A549 (cell line): Measurements from ENCODE around the gene DEFB124. TPM values are rescaled to one million over a fixed set of nuclear protein-coding genes. Genes with fewer than 3 reads are reported as not detected.
A peak's percentile ranks its signal among the peaks of the same experiment; 100 is the strongest.

Source experiments
- ATAC-seq, 2 experiments: fragments of 200-7000 bp in 1 of 2; fragments of >200 bp in 1 of 2; cut with Nextera tagmentation in 1 of 2; cut with Tn5 transposase in 1 of 2; 3 replicates each; pipeline versions ENCODE4 v1.8.0 to v1.9.1; 2018 to 2020; ENCODE audit warnings: mild to moderate bottlenecking in 1 of 2, moderate library complexity in 1 of 2
- CTCF ChIA-PET: fragments of 300-600 bp; sonication (Branson Sonifier 250); formaldehyde crosslinking; extraction: SDS; loops from one replicate; lab custom pipeline; 2021; ENCODE audit warnings: antibody characterized with exemption, inconsistent platforms; lab: Yijun Ruan, JAX
- POLR2A ChIA-PET: fragments of 350-600 bp; formaldehyde crosslinking; extraction: SDS; loops from one replicate; lab custom pipeline; 2021; ENCODE audit warnings: antibody characterized with exemption, inconsistent platforms; lab: Yijun Ruan, JAX
- DNase-seq, 2 experiments: peaks; one replicate each; pipeline versions ENCODE4 v3.0.0 to v3.0.0-alpha.2; 2011 to 2016; ENCODE audit warnings: low read depth in 1 of 2, low spot score in 1 of 2
- FAIRE-seq: peaks from 2 replicates; lab custom pipeline; 2011; peaks lifted over from hg19 to GRCh38; lab: Jason Lieb, UNC
- H3K27ac ChIP-seq, 2 experiments: fragments of >200 bp; sonication (Bioruptor Twin); formaldehyde crosslinking; 3 replicates each; pipeline ENCODE4 v1.5.1; 2016 to 2017
- H3K4me1 ChIP-seq: fragments of >200 bp; sonication (Bioruptor Twin); formaldehyde crosslinking; 3 replicates; pipeline ENCODE4 v1.6.1; 2016
- H3K4me2 ChIP-seq: fragments of >200 bp; sonication (Bioruptor Twin); formaldehyde crosslinking; 3 replicates; pipeline ENCODE4 v1.6.1; 2016
- H3K4me3 ChIP-seq: fragments of >200 bp; sonication (Bioruptor Twin); formaldehyde crosslinking; 3 replicates; pipeline ENCODE4 v1.5.1; 2016
- H3K9me3 ChIP-seq: fragments of >200 bp; sonication (Bioruptor Twin); formaldehyde crosslinking; 3 replicates; pipeline ENCODE4 v1.6.1; 2016
- ATOH8 ChIP-seq: fragments of 250-450 bp; sonication (Bioruptor Pico); IDR thresholded peaks from 2 replicates; pipeline ENCODE4 v1.5.0; 2020; ENCODE audit warnings: low read depth, mild to moderate bottlenecking, moderate library complexity
- CBX2 ChIP-seq: fragments of 200-600 bp; sonication (generic); IDR thresholded peaks from 2 replicates; pipeline ENCODE4 v1.6.1; 2016; ENCODE audit warnings: low read depth, mild to moderate bottlenecking, borderline replicate concordance
- CBX8 ChIP-seq: fragments of 200-600 bp; sonication (generic); IDR thresholded peaks from 2 replicates; pipeline ENCODE4 v1.6.1; 2016
- CEBPB ChIP-seq, 2 experiments: fragments of >200 bp in 1 of 2; sonication (Bioruptor Twin) in 1 of 2; formaldehyde crosslinking in 1 of 2; IDR thresholded peaks; 2 replicates each; pipeline ENCODE4 v1.6.1; 2012 to 2016
- CHD2 ChIP-seq: fragments of 150-350 bp; IDR thresholded peaks from 2 replicates; pipeline ENCODE4 v1.6.1; 2014; ENCODE audit warnings: low read length; ENCODE audit not compliant: partially characterized antibody
- EP300 ChIP-seq, 2 experiments: fragments of >200 bp; sonication (Bioruptor Twin); formaldehyde crosslinking; IDR thresholded peaks; 2 replicates in 1 of 2; 3 replicates in 1 of 2; pipeline ENCODE4 v1.6.1; 2016 to 2017
- FOSL2 ChIP-seq, 2 experiments: fragments of 450-650 bp in 1 of 2; fragments of >200 bp in 1 of 2; sonication (Bioruptor Twin) in 1 of 2; formaldehyde crosslinking; IDR thresholded peaks; 2 replicates each; pipeline versions ENCODE4 v1.5.0 to v1.6.1; 2016 to 2020; ENCODE audit warnings: mild to moderate bottlenecking in 1 of 2, moderate library complexity in 1 of 2
- FOXS1 ChIP-seq: fragments of 250-450 bp; sonication (Bioruptor Pico); IDR thresholded peaks from 2 replicates; pipeline ENCODE4 v1.5.0; 2020; ENCODE audit warnings: mild to moderate bottlenecking, moderate library complexity
- HDAC2 ChIP-seq: fragments of 200-600 bp; sonication (generic); IDR thresholded peaks from 2 replicates; pipeline ENCODE4 v1.6.1; 2016
- HEYL ChIP-seq: fragments of 250-450 bp; sonication (Bioruptor Pico); IDR thresholded peaks from 2 replicates; pipeline ENCODE4 v1.8.0; 2021; ENCODE audit warnings: mild to moderate bottlenecking, moderate library complexity
- HMGXB4 ChIP-seq: fragments of 250-450 bp; sonication (Bioruptor Pico); IDR thresholded peaks from 2 replicates; pipeline ENCODE4 v1.5.0; 2021; ENCODE audit warnings: mild to moderate bottlenecking, moderate library complexity, borderline replicate concordance
- HOXA7 ChIP-seq: fragments of 250-450 bp; sonication (Bioruptor Pico); IDR thresholded peaks from 2 replicates; pipeline ENCODE4 v1.5.0; 2020; ENCODE audit warnings: mild to moderate bottlenecking, moderate library complexity
- HOXB5 ChIP-seq: fragments of 250-450 bp; sonication (Bioruptor Pico); IDR thresholded peaks from 2 replicates; pipeline ENCODE4 v1.5.0; 2020; ENCODE audit warnings: mild to moderate bottlenecking, moderate library complexity
- JUN ChIP-seq, 2 experiments: fragments of >200 bp; sonication (Bioruptor Twin); formaldehyde crosslinking; IDR thresholded peaks; 2 replicates in 1 of 2; 3 replicates in 1 of 2; pipeline ENCODE4 v1.6.1; 2016 to 2017
- KDM5A ChIP-seq: fragments of 200-600 bp; sonication (generic); IDR thresholded peaks from 2 replicates; pipeline ENCODE4 v1.6.1; 2016; ENCODE audit warnings: antibody characterized with exemption, mild to moderate bottlenecking
- MYC ChIP-seq: IDR thresholded peaks from 2 replicates; pipeline ENCODE4 v1.6.1; 2012; ENCODE audit warnings: mild to moderate bottlenecking, inconsistent platforms, low read length, improper control_type of control experiment, borderline replicate concordance
- NFE2L2 ChIP-seq: fragments of 150-350 bp; conservative IDR thresholded peaks from 2 replicates; pipeline ENCODE4 v1.6.1; 2014; ENCODE audit warnings: low read length
- NPAS2 ChIP-seq: fragments of 250-450 bp; sonication (Bioruptor Pico); IDR thresholded peaks from 2 replicates; pipeline ENCODE4 v1.8.0; 2022; ENCODE audit warnings: mild to moderate bottlenecking, moderate library complexity, borderline replicate concordance
- PHF8 ChIP-seq: fragments of 200-600 bp; sonication (generic); IDR thresholded peaks from 2 replicates; pipeline ENCODE4 v1.6.1; 2016; ENCODE audit warnings: low read depth, mild to moderate bottlenecking, antibody characterized with exemption, moderate library complexity, borderline replicate concordance
- POLR2AphosphoS2 ChIP-seq: conservative IDR thresholded peaks from 2 replicates; pipeline ENCODE4 v1.6.1; 2012; ENCODE audit warnings: low read length, improper control_type of control experiment, inconsistent platforms
- RFX5 ChIP-seq: fragments of 450-650 bp; IDR thresholded peaks from 2 replicates; pipeline ENCODE4 v1.7.1; 2014; ENCODE audit warnings: antibody characterized with exemption, mild to moderate bottlenecking, moderate library complexity
- SREBF2 ChIP-seq: fragments of 450-650 bp; IDR thresholded peaks from 2 replicates; pipeline ENCODE4 v1.6.1; 2014; ENCODE audit warnings: mild to moderate bottlenecking, moderate library complexity
- ZC3H11A ChIP-seq: fragments of 450-650 bp; IDR thresholded peaks from 2 replicates; pipeline ENCODE4 v1.6.1; 2014; ENCODE audit warnings: antibody characterized with exemption, mild to moderate bottlenecking
- ZNF302 ChIP-seq: fragments of 250-450 bp; sonication (Bioruptor Pico); IDR thresholded peaks from 2 replicates; pipeline ENCODE4 v1.9.0; 2021; ENCODE audit warnings: inconsistent platforms, mild to moderate bottlenecking, moderate library complexity
- WGBS: methylation state at CpG from one replicate; pipeline ENCODE4 v1.1.6; 2017; ENCODE audit errors: missing lambda C conversion rate; 5-methylcytosine and 5-hydroxymethylcytosine counted together
- polyA plus RNA-seq, 4 experiments: library from polyadenylated mRNA; depleted of rRNA in 3 of 4; stranded (reverse); fragments of >200 nt; fragmentation: RNase III in 1 of 4; extraction: RNeasy Plus Mini Kit Qiagen cat#74134 plus additional on column Dnase treatment in 1 of 4; gene quantifications; 2 replicates in 3 of 4; 3 replicates in 1 of 4; pipeline ENCODE4 v1.2.3, GENCODE V29; 2011 to 2017
- TF ChIP-seq, protein P1 (sequence below): fragments of 150-350 bp; IDR thresholded peaks from 2 replicates; pipeline ENCODE4 v1.6.1; 2014; ENCODE audit warnings: low read depth, mild to moderate bottlenecking, low read length
- TF ChIP-seq, protein P2 (sequence below): fragments of 450-650 bp; IDR thresholded peaks from 2 replicates; pipeline ENCODE4 v1.6.1; 2014; ENCODE audit warnings: antibody characterized with exemption

Gene DEFB124
- polyA plus RNA-seq, 2 of the 4 experiments (the other 2 are of a cell fraction): 0.18 TPM; not detected in 1

GRCh38 chr20:31514154-31515071, 39.5 kb upstream of the DEFB124 start, which contains the start of gene HM13 (continued):
- TF ChIP-seq, protein P1, sequence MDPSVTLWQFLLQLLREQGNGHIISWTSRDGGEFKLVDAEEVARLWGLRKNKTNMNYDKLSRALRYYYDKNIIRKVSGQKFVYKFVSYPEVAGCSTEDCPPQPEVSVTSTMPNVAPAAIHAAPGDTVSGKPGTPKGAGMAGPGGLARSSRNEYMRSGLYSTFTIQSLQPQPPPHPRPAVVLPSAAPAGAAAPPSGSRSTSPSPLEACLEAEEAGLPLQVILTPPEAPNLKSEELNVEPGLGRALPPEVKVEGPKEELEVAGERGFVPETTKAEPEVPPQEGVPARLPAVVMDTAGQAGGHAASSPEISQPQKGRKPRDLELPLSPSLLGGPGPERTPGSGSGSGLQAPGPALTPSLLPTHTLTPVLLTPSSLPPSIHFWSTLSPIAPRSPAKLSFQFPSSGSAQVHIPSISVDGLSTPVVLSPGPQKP: no peak
- peak; percentile 91 for TF ChIP-seq FOXS1
- TF ChIP-seq PHF8: peak; percentile 87
- TF ChIP-seq EP300 (IDR thresholded peaks at IDR 0.05): no peak
- no peak for TF ChIP-seq ZC3H11A
- no peak for TF ChIP-seq HDAC2
- TF ChIP-seq FOSL2 (IDR thresholded peaks at IDR 0.05): no peak
- no peak; the same call in 1 of the 2 replicates for TF ChIP-seq FOSL2 (CRISPR knock-in tag; IDR thresholded peaks at IDR 0.05)
- TF ChIP-seq CBX8: no peak
- TF ChIP-seq RFX5: peak; percentile 30; the same call in 1 of the 2 replicates
- TF ChIP-seq, protein P2, sequence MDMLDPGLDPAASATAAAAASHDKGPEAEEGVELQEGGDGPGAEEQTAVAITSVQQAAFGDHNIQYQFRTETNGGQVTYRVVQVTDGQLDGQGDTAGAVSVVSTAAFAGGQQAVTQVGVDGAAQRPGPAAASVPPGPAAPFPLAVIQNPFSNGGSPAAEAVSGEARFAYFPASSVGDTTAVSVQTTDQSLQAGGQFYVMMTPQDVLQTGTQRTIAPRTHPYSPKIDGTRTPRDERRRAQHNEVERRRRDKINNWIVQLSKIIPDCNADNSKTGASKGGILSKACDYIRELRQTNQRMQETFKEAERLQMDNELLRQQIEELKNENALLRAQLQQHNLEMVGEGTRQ: 0 out of 2 replicates have a peak, but pooled peaks have one; percentile 8
- no peak for TF ChIP-seq CBX2
- TF ChIP-seq ATOH8: peak; percentile 93

DNA sequence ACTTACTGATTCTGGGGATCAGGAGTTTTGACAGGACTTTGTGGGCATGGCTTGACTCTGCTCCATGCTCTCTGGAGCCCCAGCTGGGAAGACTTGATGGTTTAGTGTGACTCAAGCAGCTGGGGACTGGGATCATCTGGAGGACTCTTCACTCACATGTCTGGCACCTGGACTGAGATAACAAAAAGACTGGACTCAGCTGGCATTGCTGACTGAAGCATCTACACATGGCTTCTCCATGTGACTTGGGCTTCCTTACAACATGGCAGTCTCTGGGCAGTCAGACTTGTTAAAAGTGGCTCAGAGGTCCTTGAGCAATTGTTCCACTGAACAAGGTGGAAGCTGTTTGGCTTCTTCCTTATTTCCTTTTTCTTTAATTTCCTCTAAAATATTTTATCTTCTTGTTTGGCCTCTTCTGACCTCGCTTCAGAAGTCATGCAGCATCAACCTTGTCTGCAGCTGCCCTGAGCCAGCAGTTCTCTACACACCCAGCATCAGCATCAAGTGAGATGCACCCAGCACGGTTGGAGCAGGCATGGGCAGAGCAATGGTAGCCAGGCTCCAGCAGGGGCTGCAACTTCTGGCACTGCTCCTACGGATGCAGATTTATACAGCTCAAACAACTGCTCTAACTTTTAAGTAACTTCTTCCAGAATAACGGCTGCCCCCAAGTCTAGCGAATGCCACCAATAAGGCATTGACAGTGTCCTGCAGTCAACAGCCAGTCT, 33.8 kb upstream of the DEFB124 start:
- FAIRE-seq: no peak
- ChIA-PET CTCF (interaction anchor here (1.0 to 1.6 kb wide), 4 partner anchors 9 to 104 kb away, joined by 3 to 7 read pairs (median 4); no protein-coding TSS in a partner anchor), POLR2A (no interaction called here)
- Histone ChIP-seq H3K4me1 (peaks cover 9% of the 10 kb centered on the region), H3K9me3 (no peaks in the 10 kb centered on the region), H3K27ac (no peak overlapping the region), H3K4me2 (no peak overlapping the region), H3K4me3 (no peak overlapping the region)
- peak; percentile 65 to 66; a peak in 4 of 6 replicates for ATAC-seq
- no peak for DNase-seq
- TF ChIP-seq NPAS2 (CRISPR knock-in tag) (no peak), PHF8 (no peak), NFE2L2 (no peak), SREBF2 (no peak), POLR2AphosphoS2 (no peak), JUN (IDR thresholded peaks at IDR 0.05) (no peak)
- 69% methylated on average over 5 of the region's 5 CpGs for WGBS

GRCh38 chr20:31505903-31506302, 31.0 kb upstream of the DEFB124 start:
- no peak overlapping the region; the same call in 2 of the 3 replicates for H3K4me2 ChIP-seq
- no peak overlapping the region for H3K4me3 ChIP-seq
- H3K9me3 ChIP-seq: no peaks in the 10 kb centered on the region
- no peak for FAIRE-seq
- ChIA-PET POLR2A (no interaction called here), CTCF (interaction anchor here (0.5 to 0.7 kb wide), 2 partner anchors 45 to 107 kb away, joined by 3 read pairs; no protein-coding TSS in a partner anchor)
- no peak overlapping the region for H3K27ac ChIP-seq
- no peak for ATAC-seq
- 93% methylated on average over 1 of the region's 1 CpG for WGBS
- DNase-seq: no peak
- H3K4me1 ChIP-seq: peaks cover 9% of the 10 kb centered on the region
- TF ChIP-seq HMGXB4 (CRISPR knock-in tag) (no peak), HOXB5 (0 out of 2 replicates have a peak, but pooled peaks have one; percentile 61), NPAS2 (CRISPR knock-in tag) (no peak), MYC (no peak), FOXS1 (0 out of 2 replicates have a peak, but pooled peaks have one; percentile 29), ZNF302 (CRISPR knock-in tag) (0 out of 2 replicates have a peak, but pooled peaks have one; percentile 17), PHF8 (no peak), EP300 (IDR thresholded peaks at IDR 0.05) (no peak), HOXA7 (CRISPR knock-in tag) (no peak), CHD2 (no peak), CBX2 (no peak), KDM5A (no peak), HEYL (CRISPR knock-in tag) (no peak), CEBPB (IDR thresholded peaks at IDR 0.05) (no peak)
- TF ChIP-seq, protein P2: no peak
